ENCODE results near the gene SSUH2.

Gene SSUH2

DNA sequence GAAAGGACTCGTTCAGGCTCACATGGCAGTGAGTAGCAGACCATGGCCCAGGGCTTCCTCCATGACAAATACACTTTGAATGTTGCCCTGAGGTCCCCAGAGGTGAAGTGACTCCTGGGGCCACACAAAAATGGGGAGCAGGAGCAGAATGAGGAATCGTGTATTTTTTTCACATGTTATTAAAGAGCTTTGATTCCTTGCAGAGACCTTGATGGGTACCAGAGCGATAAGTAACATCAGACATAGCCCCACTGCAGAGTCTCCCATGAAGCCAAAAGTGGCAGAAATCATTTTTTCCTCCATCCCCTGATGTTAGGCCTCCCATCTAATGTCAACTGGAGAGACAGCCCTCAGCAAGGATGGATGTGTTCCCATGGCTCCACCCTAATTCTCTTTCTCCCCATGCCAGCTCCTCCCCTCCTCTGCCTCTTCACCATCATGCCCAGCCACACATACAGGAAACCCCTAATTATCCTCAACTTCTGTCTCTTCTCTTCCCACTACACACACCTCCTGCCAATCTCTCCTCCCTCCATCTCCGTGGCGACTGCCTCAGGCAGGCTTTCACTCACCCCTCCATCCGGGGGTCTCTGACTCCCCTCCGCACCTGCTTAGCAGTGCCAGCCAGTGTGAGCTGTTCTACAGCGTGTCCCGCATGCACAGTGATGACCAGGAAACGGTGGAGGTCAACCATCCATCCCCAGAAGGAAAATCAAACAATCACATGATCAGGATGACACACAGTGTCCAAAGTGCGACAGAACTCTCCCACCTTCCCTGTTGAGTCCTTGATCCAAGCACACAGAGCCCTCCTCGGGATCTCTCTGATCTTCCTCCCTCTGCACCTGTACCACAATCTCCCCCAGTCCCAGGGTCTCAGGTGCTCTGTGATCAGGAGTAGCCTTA lies 7.1 kb upstream of the SSUH2 start:
- Histone ChIP-seq H3K4me2 (ENCODE audit: low read length) (no peak overlapping the region), H3K9me3 (ENCODE audit: control insufficient read depth, low read length) (no peaks in the 10 kb centered on the region), H2AFZ (no peak overlapping the region), H3K27me3 (ENCODE audit: control insufficient read depth, insufficient read depth, low read length) (no peaks in the 10 kb centered on the region), H3K79me2 (no peaks in the 10 kb centered on the region), H3K4me1 (peaks cover 10% of the 10 kb centered on the region), H3K36me3 (ENCODE audit: control insufficient read depth, insufficient read depth, low read length) (no peaks in the 10 kb centered on the region), H3K4me3 (ENCODE audit: low read depth, low read length) (no peak overlapping the region), H3K9ac (no peak overlapping the region), H3K27ac (no peak overlapping the region)
- TF ChIP-seq, protein P1, sequence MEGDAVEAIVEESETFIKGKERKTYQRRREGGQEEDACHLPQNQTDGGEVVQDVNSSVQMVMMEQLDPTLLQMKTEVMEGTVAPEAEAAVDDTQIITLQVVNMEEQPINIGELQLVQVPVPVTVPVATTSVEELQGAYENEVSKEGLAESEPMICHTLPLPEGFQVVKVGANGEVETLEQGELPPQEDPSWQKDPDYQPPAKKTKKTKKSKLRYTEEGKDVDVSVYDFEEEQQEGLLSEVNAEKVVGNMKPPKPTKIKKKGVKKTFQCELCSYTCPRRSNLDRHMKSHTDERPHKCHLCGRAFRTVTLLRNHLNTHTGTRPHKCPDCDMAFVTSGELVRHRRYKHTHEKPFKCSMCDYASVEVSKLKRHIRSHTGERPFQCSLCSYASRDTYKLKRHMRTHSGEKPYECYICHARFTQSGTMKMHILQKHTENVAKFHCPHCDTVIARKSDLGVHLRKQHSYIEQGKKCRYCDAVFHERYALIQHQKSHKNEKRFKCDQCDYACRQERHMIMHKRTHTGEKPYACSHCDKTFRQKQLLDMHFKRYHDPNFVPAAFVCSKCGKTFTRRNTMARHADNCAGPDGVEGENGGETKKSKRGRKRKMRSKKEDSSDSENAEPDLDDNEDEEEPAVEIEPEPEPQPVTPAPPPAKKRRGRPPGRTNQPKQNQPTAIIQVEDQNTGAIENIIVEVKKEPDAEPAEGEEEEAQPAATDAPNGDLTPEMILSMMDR (IDR thresholded peaks at IDR 0.05), result no peak

DNA sequence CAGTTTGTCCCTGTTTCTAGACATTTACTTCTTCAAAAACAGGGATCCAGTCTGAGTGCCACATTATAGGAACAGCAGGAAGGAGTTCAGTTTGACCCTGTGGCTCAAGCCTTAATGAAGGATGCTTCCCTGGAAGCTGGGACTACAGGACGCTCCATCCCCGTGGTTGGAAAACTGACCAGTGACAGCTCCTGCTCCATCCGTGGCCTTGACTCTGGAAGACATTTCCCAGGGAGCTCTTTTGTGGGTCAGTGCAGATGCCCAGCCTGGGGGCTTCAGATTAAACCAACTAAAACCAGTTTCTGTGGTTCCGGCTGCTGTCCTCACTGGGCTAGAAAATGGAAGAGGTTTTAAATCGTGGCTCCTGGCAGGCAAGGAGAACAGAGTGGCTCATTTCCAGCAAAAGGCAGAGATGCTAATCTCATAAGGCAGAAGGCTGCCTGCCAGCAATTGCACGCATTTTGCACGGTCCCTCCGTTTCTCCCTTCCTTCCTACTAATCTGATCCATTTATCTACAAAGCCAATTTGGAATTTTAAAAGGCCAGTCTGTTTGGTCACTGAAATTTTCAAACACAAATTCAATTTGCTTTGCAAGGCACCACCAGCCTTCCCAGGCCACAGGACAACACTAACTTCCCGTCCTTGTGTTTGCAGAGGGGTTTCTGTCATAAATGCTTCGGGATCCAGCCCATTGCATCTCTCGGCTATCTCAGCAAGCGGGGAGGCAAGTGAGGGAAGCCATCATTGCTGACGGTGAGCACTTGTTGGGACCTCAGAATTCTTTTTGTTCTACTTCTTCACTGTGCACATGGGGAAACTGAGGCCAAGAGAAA lies 6.2 kb upstream of the SSUH2 start:
- Histone ChIP-seq H3K27ac (no peak overlapping the region), H3K27me3 (ENCODE audit: control insufficient read depth, insufficient read depth, low read length) (no peaks in the 10 kb centered on the region), H3K9ac (no peak overlapping the region), H2AFZ (peak overlapping the region; percentile 40), H3K79me2 (no peaks in the 10 kb centered on the region), H3K4me1 (peaks cover 10% of the 10 kb centered on the region), H3K9me3 (ENCODE audit: control insufficient read depth, low read length) (no peaks in the 10 kb centered on the region), H3K4me2 (ENCODE audit: low read length) (peak overlapping the region; percentile 45), H3K4me3 (ENCODE audit: low read depth, low read length) (no peak overlapping the region), H3K36me3 (ENCODE audit: control insufficient read depth, insufficient read depth, low read length) (no peaks in the 10 kb centered on the region)
- TF ChIP-seq, protein P1 (IDR thresholded peaks at IDR 0.05), result no peak

DNA sequence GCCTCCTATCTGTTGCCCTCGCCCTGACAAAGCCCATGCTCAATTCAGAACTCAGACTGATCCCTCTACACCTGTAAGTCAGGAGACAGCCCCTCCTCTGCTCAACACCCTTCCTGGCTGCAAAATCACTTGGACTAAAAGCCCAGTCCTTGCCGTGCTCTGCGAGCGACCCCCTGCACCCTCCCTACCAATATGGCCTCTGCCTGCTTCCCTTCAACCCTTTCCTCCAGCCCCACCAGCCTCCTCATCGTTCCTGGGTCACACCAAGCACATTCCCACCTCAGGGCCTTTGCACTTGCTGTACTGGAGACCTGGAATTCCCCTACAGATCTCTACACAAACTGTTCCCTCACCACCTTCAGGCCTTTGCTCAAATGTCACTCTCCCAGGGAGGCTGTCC lies 5.2 kb upstream of the SSUH2 start:
- Histone ChIP-seq H3K79me2 (no peaks in the 10 kb centered on the region), H3K27me3 (ENCODE audit: control insufficient read depth, insufficient read depth, low read length) (no peaks in the 10 kb centered on the region), H3K36me3 (ENCODE audit: control insufficient read depth, insufficient read depth, low read length) (no peaks in the 10 kb centered on the region), H3K9me3 (ENCODE audit: control insufficient read depth, low read length) (no peaks in the 10 kb centered on the region), H2AFZ (no peak overlapping the region), H3K4me1 (peaks cover 10% of the 10 kb centered on the region), H3K4me2 (ENCODE audit: low read length) (no peak overlapping the region), H3K9ac (no peak overlapping the region), H3K4me3 (ENCODE audit: low read depth, low read length) (no peak overlapping the region), H3K27ac (no peak overlapping the region)
- TF ChIP-seq, protein P1 (IDR thresholded peaks at IDR 0.05), result no peak

DNA sequence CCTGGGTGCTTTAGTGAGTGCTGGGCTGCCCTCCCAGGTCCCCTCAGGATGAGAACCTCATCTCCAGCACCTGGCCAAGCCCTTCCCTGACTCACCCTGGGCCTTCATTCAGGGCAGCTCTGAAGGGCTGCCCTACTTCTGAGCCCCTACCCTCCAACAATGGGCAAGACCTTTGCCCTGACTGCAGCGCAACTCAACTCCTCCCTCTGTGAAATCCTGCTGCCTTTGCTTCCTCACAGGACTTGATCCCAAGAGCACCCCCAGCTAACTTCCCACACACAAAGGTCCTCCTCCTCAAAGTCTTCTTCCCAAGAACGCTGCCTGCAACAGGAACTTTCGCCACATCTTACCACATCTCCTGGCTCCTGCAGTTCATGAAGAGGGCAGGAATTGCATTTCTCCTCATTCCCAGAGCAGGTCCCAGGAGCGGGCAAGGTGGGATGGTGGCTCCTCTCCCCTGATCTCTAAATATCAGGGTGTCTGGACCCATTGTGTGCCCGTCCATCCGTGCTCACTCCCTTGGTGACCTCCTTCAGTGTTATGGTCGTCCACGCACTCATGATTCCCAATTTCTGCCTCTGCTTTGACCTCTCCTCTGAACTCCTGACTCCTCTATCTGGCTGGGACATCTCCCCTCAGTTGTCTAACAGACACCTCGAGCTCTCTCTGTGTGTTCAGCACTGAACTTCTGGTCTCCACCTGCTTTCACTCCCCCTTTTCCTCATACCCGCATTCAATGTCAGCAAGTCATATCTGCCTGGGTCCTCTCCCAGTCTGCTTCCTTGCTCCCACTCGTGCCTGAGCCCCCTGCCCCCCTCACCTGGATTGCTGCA lies 4.5 kb upstream of the SSUH2 start:
- Histone ChIP-seq H2AFZ (no peak overlapping the region), H3K27me3 (ENCODE audit: control insufficient read depth, insufficient read depth, low read length) (no peaks in the 10 kb centered on the region), H3K9me3 (ENCODE audit: control insufficient read depth, low read length) (no peaks in the 10 kb centered on the region), H3K4me3 (ENCODE audit: low read depth, low read length) (no peak overlapping the region), H3K27ac (no peak overlapping the region), H3K79me2 (no peaks in the 10 kb centered on the region), H3K4me1 (peaks cover 10% of the 10 kb centered on the region), H3K4me2 (ENCODE audit: low read length) (no peak overlapping the region), H3K36me3 (ENCODE audit: control insufficient read depth, insufficient read depth, low read length) (no peaks in the 10 kb centered on the region), H3K9ac (no peak overlapping the region)
- TF ChIP-seq, protein P1 (IDR thresholded peaks at IDR 0.05), result no peak
